HCT116 (cell line): ENCODE measurements around the gene PRDM2. TPM values are rescaled to one million over a fixed set of nuclear protein-coding genes. Genes with fewer than 3 reads are reported as not detected.

Experiments used
- ATAC-seq: fragments of 200-7000 bp; cut with Tn5 transposase; 2 replicates; pipeline ENCODE4 v1.9.1; 2020; ENCODE audit warnings: mild to moderate bottlenecking, moderate library complexity
- BruUV-seq: library from RNA; stranded (reverse); fragments of 400-500 nt; replicated peaks from 2 replicates; lab custom pipeline; 2021; lab: Mats Ljungman, UMichigan
- CTCF ChIA-PET: fragments of 300-600 bp; sonication (Branson Sonifier 250); formaldehyde crosslinking; loops from one replicate; lab custom pipeline; 2021; ENCODE audit warnings: antibody characterized with exemption; lab: Charles Lee
- POLR2A ChIA-PET: fragments of 300-600, 350-600 bp; sonication (Branson Sonifier 250); formaldehyde crosslinking; loops from one replicate; lab custom pipeline; 2021; ENCODE audit warnings: antibody characterized with exemption; lab: Charles Lee
- RAD21 ChIA-PET, 2 experiments: fragments of 300-600 bp; sonication (Branson Sonifier 250); formaldehyde crosslinking; loops; one replicate each; lab custom pipeline; 2023; ENCODE audit warnings: low total read pairs in 2 of 2; ENCODE audit not compliant: uncharacterized antibody in 2 of 2, unreplicated experiment in 2 of 2, low non-redundant PET in 1 of 2; lab: Charles Lee
- DNase-seq: peaks from one replicate; pipeline ENCODE4 v3.0.0-alpha.2; 2010; ENCODE audit warnings: low read depth, low spot score
- H2AFZ ChIP-seq: fragments of 200-600 bp; shearing (Covaris generic), sonication (generic); 2 replicates; pipeline ENCODE4 v1.6.1; 2017; ENCODE audit warnings: low read depth, mixed run types, mixed read lengths, antibody characterized with exemption, low read length; ENCODE audit not compliant: poor library complexity, severe bottlenecking
- H3K27ac ChIP-seq: 2 replicates; pipeline ENCODE4 v1.5.1; 2012; ENCODE audit warnings: low read depth, low read length
- H3K27me3 ChIP-seq: fragments of 200-600 bp; sonication (generic); 2 replicates; pipeline ENCODE4 v1.6.1; 2016; ENCODE audit warnings: mixed run types, low read length, mixed read lengths; ENCODE audit not compliant: insufficient read depth
- H3K36me3 ChIP-seq, 2 experiments: fragments of 200-500 bp in 1 of 2; fragments of 200-600 bp in 1 of 2; sonication (Bioruptor generic) in 1 of 2; sonication (generic) in 1 of 2; 2 replicates each; pipeline versions ENCODE4 v1.5.1 to v1.6.1; 2014 to 2016; ENCODE audit warnings: low read length in 2 of 2, inconsistent platforms in 1 of 2, mixed read lengths in 1 of 2, mixed run types in 1 of 2; ENCODE audit not compliant: insufficient read depth in 2 of 2, control insufficient read depth in 1 of 2
- H3K4me1 ChIP-seq, 2 experiments: fragments of 200-600 bp in 1 of 2; sonication (generic) in 1 of 2; 2 replicates each; pipeline versions ENCODE4 v1.5.1 to v1.6.1; 2012 to 2017; ENCODE audit warnings: low read length in 2 of 2, inconsistent platforms in 1 of 2, mild to moderate bottlenecking in 1 of 2, mixed read lengths in 1 of 2, mixed run types in 1 of 2, moderate library complexity in 1 of 2; ENCODE audit not compliant: insufficient read depth in 2 of 2, control insufficient read depth in 1 of 2
- H3K4me2 ChIP-seq: fragments of 200-600 bp; sonication (generic); 2 replicates; pipeline ENCODE4 v1.6.1; 2017; ENCODE audit warnings: mixed run types, low read length, mixed read lengths
- H3K4me3 ChIP-seq, 2 experiments: fragments of 200-600 bp in 1 of 2; sonication (generic) in 1 of 2; replicated peaks in 1 of 2; 2 replicates each; pipeline ENCODE4 v1.5.1; 2011 to 2016; ENCODE audit warnings: low read length in 2 of 2, control low read depth in 1 of 2, low read depth in 1 of 2, mild to moderate bottlenecking in 1 of 2, mixed read lengths in 1 of 2, mixed run types in 1 of 2
- H3K79me2 ChIP-seq: fragments of 200-600 bp; sonication (generic); 2 replicates; pipeline ENCODE4 v1.6.1; 2017; ENCODE audit warnings: mild to moderate bottlenecking, mixed run types, low read length, moderate library complexity, mixed read lengths; ENCODE audit not compliant: insufficient read depth
- H3K9ac ChIP-seq: fragments of 200-600 bp; sonication (generic); 2 replicates; pipeline ENCODE4 v1.6.1; 2016; ENCODE audit warnings: low read length, mixed read lengths
- H3K9me2 ChIP-seq: fragments of 200-600 bp; sonication (generic), shearing (Covaris generic); 2 replicates; pipeline ENCODE4 v1.6.1; 2017; ENCODE audit warnings: mixed run types, mild to moderate bottlenecking, moderate library complexity; ENCODE audit not compliant: insufficient read depth
- H3K9me3 ChIP-seq, 2 experiments: fragments of 200-500 bp in 1 of 2; fragments of 200-600 bp in 1 of 2; sonication (Bioruptor generic) in 1 of 2; sonication (generic) in 1 of 2; 2 replicates each; pipeline ENCODE4 v1.6.1; 2014 to 2017; ENCODE audit warnings: low read length in 2 of 2, mixed read lengths in 2 of 2, inconsistent platforms in 1 of 2, low read depth in 1 of 2, mild to moderate bottlenecking in 1 of 2, mixed run types in 1 of 2, moderate library complexity in 1 of 2; ENCODE audit not compliant: control insufficient read depth in 1 of 2, insufficient read depth in 1 of 2
- H4K20me1 ChIP-seq: fragments of 200-600 bp; sonication (generic), shearing (Covaris generic); 2 replicates; pipeline ENCODE4 v1.6.1; 2017; ENCODE audit warnings: mixed run types, mild to moderate bottlenecking, moderate library complexity; ENCODE audit not compliant: insufficient read depth
- ATF3 ChIP-seq: IDR thresholded peaks from 2 replicates; pipeline ENCODE4 v1.6.1; 2012
- CEBPB ChIP-seq: IDR thresholded peaks from 2 replicates; pipeline ENCODE4 v1.6.1; 2012; ENCODE audit warnings: low read depth
- EZH2phosphoT487 ChIP-seq: fragments of 200-600 bp; IDR thresholded peaks from 2 replicates; pipeline ENCODE4 v1.6.1; 2018; ENCODE audit warnings: antibody characterized with exemption, borderline replicate concordance
- FOSL1 ChIP-seq: IDR thresholded peaks from 2 replicates; pipeline ENCODE4 v1.6.1; 2012; ENCODE audit warnings: low read depth
- POLR2AphosphoS5 ChIP-seq: IDR thresholded peaks from 2 replicates; pipeline ENCODE4 v1.6.1; 2011; ENCODE audit warnings: mild to moderate bottlenecking, low read depth, low read length, moderate library complexity
- SRF ChIP-seq: IDR thresholded peaks from 2 replicates; pipeline ENCODE4 v1.6.1; 2012; ENCODE audit warnings: low read depth
- YY1 ChIP-seq: IDR thresholded peaks from 2 replicates; pipeline ENCODE4 v1.6.1; 2011; ENCODE audit warnings: low read length, low read depth, moderate library complexity, mild to moderate bottlenecking; ENCODE audit not compliant: insufficient replicate concordance; ENCODE audit errors: extremely low read depth
- ZFX ChIP-seq: fragments of 450-650 bp; IDR thresholded peaks from 2 replicates; pipeline ENCODE4 v1.6.1; 2017
- ZNF274 ChIP-seq: fragments of 200-500 bp; sonication (Bioruptor generic); IDR thresholded peaks from 2 replicates; pipeline ENCODE4 v1.6.1; 2014; ENCODE audit warnings: mild to moderate bottlenecking, low read depth, low read length, inconsistent platforms
- intact Hi-C: fragments of 100-400 bp; cut with micrococcal nuclease; formaldehyde crosslinking; loops from 2 replicates; pipeline ENCODE4 v1.10.0; 2022
- total RNA-seq: library from RNA; stranded (reverse); gene quantifications from one replicate; pipeline ENCODE4 v1.2.1, GENCODE V29; 2021; ENCODE audit not compliant: unreplicated experiment

PRDM2 gene
- total RNA-seq, 1 experiment from 2014 or later: 17.3 TPM

- no peaks in the 10 kb centered on the region for H3K79me2 ChIP-seq
- no peak overlapping the region for H2AFZ ChIP-seq
- H4K20me1 ChIP-seq: no peaks in the 10 kb centered on the region
- ChIA-PET RAD21 (no interaction called here), POLR2A (no interaction called here), CTCF (no interaction called here)
- H3K36me3 ChIP-seq: no peaks in the 10 kb centered on the region
- ATAC-seq: no peak
- peaks cover 6% of the 10 kb centered on the region; the same call in 1 of the 2 replicates for H3K27me3 ChIP-seq
- no peak for DNase-seq
- H3K4me3 ChIP-seq: no peak overlapping the region
- H3K9me3 ChIP-seq: no peaks in the 10 kb centered on the region
- intact Hi-C loops: no loop called here
- no TSS peak for BruUV-seq
- no peak for TF ChIP-seq ZNF274
- no peak overlapping the region for H3K4me2 ChIP-seq
- no peak overlapping the region for H3K9ac ChIP-seq
- no peak overlapping the region for H3K27ac ChIP-seq
- no peaks in the 10 kb centered on the region for H3K4me1 ChIP-seq
- H3K9me2 ChIP-seq: no peaks in the 10 kb centered on the region
These were observed 30.9 kb downstream of the PRDM2 start for GRCh38 chr1:13730751-13731482.

- Histone ChIP-seq H3K4me3 (no peak overlapping the region), H3K27me3 (peaks cover 6% of the 10 kb centered on the region; the same call in 1 of the 2 replicates), H2AFZ (no peak overlapping the region), H4K20me1 (no peaks in the 10 kb centered on the region), H3K4me1 (no peaks in the 10 kb centered on the region), H3K9ac (no peak overlapping the region), H3K9me3 (no peaks in the 10 kb centered on the region), H3K9me2 (no peaks in the 10 kb centered on the region), H3K79me2 (no peaks in the 10 kb centered on the region), H3K36me3 (no peaks in the 10 kb centered on the region), H3K4me2 (no peak overlapping the region), H3K27ac (no peak overlapping the region)
- intact Hi-C loops: no loop called here
- POLR2A ChIA-PET: no interaction called here
- TF ChIP-seq CEBPB (no peak), ZFX (no peak), YY1 (no peak), SRF (no peak), EZH2phosphoT487 (no peak), ATF3 (no peak), FOSL1 (no peak), POLR2AphosphoS5 (no peak)
- BruUV-seq: no TSS peak
- DNase-seq (no peak), ATAC-seq (no peak)
- RAD21 ChIA-PET: no interaction called here
- CTCF ChIA-PET: no interaction called here
These were observed 31.9 kb downstream of the PRDM2 start for GRCh38 chr1:13731897-13732296.
